ENCODE results near the gene FBXO42.

FBXO42 gene

DNA sequence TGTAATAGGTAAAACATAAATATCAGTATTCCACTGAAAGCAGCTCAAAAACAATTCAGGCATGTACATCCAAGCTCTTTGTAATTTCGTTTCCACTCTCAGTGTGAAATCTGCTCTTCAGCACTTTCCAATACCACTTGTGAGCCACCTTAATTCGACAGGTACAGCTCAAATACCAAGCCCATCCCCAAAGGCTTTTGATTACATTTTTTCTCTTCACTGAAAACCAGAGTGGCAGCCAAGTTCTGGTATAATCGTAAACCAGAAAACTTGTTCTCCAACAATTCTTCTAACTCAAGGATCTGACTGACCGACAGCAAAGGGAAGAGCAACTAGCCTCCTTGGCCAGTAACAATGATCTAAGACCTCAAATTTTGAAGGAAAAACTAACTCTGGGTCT, 36.8 kb downstream of the FBXO42 start:
- TF ChIP-seq GATA2 (IDR thresholded peaks at IDR 0.05; ENCODE audit: low read depth, low read length): no peak
- no peak for TF ChIP-seq GATA3 (IDR thresholded peaks at IDR 0.05; ENCODE audit: low read depth, low read length)

DNA sequence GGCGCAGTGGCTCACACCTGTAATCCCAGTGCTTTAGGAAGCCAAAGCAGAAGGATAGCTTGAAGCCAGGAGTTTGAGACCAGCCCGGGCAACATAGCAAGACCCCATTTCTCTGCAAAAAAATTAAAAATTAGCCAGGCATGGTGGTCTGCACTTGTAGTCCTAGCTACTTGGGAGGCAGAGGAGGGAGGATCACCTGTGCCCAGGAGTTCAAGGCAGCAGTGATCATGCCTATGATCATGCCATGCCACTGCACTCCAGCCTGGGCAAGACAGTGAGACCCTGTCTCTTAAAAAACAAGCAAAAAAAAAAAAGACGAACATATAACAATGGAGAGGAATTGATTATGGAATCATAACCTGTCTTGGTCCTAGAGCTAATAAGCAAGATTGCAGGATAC, 45.1 kb downstream of the FBXO42 start:
- no peak for TF ChIP-seq GATA3 (IDR thresholded peaks at IDR 0.05; ENCODE audit: low read depth, low read length)
- no peak for TF ChIP-seq GATA2 (IDR thresholded peaks at IDR 0.05; ENCODE audit: low read depth, low read length)

DNA sequence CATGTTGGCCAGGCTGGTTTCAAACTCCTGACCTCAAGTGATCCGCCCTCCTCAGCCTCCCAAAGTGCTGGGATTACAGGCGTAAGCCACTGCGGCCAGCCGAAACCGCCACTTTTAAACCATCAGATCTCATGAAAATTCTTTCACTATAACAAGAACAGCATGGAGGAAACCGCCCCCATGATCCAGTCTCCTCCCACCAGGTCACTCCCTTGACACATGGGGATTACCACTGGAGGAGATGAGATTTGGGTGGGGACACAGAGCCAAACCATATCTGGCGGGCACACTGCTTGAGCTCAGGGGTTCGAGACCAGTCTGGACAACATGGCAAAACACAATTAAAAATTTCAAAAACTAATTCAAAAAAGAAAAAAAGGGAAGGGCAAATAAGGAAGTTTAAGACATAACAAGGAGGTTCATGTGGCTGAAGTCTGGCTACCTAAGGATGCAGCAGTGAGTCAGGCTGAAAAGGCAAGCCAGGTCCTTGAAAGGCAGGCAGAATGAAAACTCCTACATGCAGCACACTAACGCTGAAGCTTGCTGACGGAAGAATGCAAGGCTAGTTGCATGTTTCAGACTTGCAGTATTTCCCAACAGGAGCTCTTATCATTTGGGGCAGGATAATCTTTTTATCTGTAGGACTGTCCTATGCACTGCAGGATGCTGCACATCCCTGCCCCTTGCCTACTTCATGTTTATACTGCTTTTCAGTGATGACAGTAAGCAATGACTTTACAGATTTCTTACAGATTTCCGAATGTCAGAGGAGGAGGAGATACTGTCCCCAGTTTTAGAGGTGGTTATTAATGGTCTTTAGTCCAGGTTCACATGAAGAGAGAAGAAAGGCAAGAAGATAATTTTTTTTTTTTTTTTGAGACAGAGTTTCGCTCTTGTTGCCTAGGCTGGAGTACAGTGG, 49.3 kb downstream of the FBXO42 start:
- TF ChIP-seq GATA3 (IDR thresholded peaks at IDR 0.05; ENCODE audit: low read depth, low read length) (no peak), GATA2 (IDR thresholded peaks at IDR 0.05; ENCODE audit: low read depth, low read length) (no peak; the same call in 1 of the 2 replicates)

DNA sequence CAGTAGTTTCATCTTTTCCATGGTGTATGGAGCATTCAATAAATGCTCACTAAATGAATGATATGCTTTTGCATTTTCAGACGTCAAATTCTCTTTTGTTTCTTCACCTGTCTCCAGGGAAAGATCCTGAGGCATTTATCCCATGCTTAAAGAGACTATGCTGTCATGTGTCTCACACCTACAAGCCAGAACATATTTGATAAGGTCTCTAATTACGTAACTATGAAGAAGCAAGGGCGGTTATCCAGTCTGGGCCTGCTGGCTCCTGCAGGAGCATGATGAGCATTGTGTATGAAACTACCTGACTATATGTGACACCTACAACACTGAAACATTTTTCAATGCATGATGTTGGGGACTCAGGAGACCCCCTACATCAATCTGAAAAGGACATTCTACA, 51.8 kb downstream of the FBXO42 start:
- TF ChIP-seq GATA3 (IDR thresholded peaks at IDR 0.05; ENCODE audit: low read depth, low read length) (no peak), GATA2 (IDR thresholded peaks at IDR 0.05; ENCODE audit: low read depth, low read length) (no peak)

DNA sequence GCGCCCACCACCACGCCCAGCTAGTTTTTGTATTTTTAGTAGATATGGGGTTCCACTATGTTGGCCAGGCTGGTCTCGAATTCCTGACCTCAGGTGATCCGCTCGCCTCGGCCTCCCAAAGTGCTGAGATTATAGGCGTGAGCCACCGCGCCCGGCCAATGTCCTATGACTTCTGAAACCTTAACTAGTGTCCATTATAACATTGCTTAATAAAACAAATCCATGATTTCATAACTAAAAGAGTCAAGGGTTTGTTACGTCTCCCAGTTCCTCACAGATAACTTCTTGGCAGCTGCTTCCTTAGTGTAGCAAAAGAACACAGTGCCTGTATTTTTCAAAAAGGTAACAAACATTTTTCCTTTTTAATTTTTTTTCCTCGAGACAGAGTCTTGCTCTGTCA, 53.6 kb downstream of the FBXO42 start:
- no peak for TF ChIP-seq GATA3 (IDR thresholded peaks at IDR 0.05; ENCODE audit: low read depth, low read length)
- no peak for TF ChIP-seq GATA2 (IDR thresholded peaks at IDR 0.05; ENCODE audit: low read depth, low read length)

DNA sequence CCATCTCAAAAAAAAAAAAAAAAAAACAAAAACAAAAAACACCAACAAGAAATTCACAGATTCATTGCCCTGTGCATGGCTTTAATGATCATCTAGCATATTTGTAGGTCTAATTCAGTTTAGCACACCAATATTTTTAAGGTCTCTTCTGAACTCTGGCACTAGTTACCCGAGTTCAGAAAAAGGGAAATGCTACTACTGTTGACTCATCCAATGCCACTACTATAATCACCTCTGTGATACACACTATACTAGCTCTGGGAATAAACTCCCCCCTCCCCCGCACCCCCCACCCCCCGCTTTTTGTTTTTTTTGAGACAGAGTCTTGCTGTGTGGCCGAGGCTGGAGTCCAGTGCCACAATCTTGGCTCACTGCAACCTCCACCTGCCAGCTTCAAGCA, 55.6 kb downstream of the FBXO42 start:
- TF ChIP-seq GATA3 (IDR thresholded peaks at IDR 0.05; ENCODE audit: low read depth, low read length): no peak
- TF ChIP-seq GATA2 (IDR thresholded peaks at IDR 0.05; ENCODE audit: low read depth, low read length): no peak

DNA sequence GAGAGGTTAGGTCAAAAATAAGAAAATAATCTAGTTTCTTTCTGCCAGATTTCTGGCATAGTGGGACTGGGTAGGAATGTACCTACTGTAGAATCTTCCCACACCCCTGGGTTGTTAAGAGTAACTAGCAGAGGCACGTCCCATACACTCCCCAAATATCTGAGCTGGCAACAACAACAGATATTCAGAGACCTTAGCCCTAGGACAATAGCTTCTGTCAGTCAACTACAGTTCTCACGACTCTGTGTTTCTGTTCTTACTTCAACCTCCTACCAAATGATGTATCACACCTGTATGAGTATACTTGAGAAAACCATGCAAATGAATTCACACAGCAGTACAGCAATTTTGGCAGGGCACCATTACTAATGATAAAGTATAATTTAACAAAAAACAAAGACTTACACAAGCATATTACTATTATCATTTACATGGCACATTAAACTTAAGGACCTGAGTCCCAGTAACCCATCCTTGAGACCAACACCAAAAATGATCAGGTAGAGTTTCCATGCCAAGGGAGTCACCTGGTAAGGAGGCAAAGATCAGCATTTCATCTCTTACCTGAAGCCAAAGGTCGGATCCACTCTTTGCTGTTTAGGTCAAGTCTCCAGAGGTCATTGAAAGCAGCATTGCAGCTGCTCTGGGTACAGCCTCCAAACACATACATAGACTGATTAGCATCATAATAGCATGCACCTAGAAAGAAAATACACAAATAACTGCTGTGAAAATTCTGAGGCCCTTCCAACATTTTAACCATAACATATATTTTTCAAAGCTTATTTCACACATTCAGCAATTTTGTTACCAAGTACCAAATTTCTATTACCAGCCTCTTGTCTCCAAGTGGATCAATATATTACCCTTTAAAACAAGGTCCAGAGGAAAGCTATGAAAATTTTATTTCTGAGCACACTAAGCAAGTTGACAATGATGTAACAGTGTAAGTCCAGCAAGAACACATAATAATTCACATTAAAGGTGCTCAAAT, 57.8 kb downstream of the FBXO42 start:
- TF ChIP-seq GATA3 (IDR thresholded peaks at IDR 0.05; ENCODE audit: low read depth, low read length): no peak
- no peak for TF ChIP-seq GATA2 (IDR thresholded peaks at IDR 0.05; ENCODE audit: low read depth, low read length)

DNA sequence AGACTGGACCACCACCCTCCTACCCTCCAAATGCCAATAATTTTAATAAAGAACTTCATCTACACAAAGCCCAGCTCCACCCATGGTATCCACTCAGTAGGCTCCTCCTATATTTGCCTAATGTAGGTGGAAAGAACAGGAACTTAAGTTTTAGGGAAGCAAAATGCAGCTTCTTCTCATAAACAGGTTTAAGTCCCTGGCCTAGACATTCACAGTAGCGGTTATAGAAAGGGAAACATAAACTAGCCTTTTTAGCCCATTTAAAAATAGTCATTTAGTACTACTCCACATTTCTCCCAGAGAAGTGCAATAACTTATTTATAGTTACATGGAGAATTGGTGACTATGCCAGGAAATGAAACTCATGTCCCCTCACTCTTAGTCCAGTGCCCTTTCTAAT, 58.7 kb downstream of the FBXO42 start:
- TF ChIP-seq GATA3 (IDR thresholded peaks at IDR 0.05; ENCODE audit: low read depth, low read length) (no peak), GATA2 (IDR thresholded peaks at IDR 0.05; ENCODE audit: low read depth, low read length) (no peak)

DNA sequence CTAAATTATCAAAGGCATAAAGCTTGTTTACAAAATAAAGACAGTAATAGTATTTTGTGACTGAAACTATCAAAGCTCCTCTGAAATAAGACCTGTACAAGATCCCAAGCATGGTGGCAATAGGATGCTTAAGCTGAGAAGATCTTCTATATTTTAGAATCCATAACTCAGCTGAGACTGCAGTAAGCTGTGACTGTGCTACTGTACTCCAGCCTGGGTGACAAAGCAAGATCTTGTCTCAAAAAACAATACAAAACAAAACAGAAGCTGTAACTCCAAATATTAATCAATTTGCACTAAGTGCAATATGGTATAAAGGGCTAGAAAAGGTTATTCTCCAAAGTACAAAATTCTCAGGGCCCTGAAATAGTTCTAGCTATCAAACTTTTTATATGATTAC, 59.5 kb downstream of the FBXO42 start:
- TF ChIP-seq GATA2 (IDR thresholded peaks at IDR 0.05; ENCODE audit: low read depth, low read length) (no peak), GATA3 (IDR thresholded peaks at IDR 0.05; ENCODE audit: low read depth, low read length) (no peak)

DNA sequence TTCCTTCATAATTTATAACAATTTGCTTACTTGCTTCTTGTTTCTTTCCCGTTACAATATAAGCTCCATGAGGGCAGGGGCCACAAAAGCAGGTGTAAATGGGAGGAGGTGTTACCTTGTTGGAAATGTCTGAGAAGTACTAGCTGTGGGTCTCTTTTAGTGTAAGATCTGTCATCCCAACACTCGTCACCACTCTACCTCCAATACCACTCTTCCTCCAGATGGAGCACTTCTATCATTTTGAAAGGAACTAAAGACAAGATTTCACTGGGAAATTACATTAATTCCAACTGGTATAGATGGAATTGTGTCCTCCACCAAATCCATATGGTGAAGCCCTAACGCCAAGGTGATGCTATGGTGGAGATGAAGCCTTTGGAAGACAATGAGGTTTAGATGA, 62.3 kb downstream of the FBXO42 start:
- TF ChIP-seq GATA3 (IDR thresholded peaks at IDR 0.05; ENCODE audit: low read depth, low read length): no peak
- no peak for TF ChIP-seq GATA2 (IDR thresholded peaks at IDR 0.05; ENCODE audit: low read depth, low read length)

DNA sequence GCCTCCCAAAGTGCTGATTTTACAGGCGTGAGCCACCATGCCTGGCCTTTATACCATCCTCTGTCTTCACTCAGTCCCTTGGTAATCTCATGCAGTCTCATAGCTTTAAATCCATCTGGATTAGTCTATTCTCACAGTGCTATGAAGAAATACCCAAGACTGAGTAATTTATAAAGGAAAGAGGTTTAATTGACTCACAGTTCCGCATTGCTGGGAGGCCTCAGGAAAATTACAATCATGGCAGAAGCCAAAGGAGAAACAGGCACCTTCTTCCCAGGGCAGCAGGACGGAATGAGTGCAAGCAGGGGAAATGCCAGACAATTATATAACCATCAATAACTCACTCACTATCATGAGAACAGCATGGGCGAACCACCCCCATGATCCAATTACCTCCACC, 66.2 kb downstream of the FBXO42 start:
- TF ChIP-seq GATA3 (IDR thresholded peaks at IDR 0.05; ENCODE audit: low read depth, low read length): no peak
- no peak for TF ChIP-seq GATA2 (IDR thresholded peaks at IDR 0.05; ENCODE audit: low read depth, low read length)

DNA sequence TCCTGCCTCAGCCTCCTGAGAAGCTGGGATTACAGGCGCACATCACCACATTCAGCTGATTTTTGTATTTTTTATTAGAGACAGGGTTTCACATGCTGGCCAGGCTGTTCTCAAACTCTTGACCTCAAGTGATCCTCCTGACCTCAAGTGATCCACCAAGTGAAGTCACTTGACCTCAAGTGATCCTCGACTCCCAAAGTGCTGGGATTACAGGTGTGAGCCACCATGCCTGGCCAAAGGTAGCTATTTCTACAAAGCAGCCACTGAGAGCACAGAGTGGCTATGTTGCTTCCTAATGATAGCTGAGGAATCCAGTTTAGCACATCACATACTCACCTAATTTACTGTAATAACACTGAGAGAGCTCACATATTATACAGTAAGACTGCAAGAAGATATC, 70.5 kb downstream of the FBXO42 start:
- TF ChIP-seq GATA3 (IDR thresholded peaks at IDR 0.05; ENCODE audit: low read depth, low read length) (no peak), GATA2 (IDR thresholded peaks at IDR 0.05; ENCODE audit: low read depth, low read length) (no peak)

DNA sequence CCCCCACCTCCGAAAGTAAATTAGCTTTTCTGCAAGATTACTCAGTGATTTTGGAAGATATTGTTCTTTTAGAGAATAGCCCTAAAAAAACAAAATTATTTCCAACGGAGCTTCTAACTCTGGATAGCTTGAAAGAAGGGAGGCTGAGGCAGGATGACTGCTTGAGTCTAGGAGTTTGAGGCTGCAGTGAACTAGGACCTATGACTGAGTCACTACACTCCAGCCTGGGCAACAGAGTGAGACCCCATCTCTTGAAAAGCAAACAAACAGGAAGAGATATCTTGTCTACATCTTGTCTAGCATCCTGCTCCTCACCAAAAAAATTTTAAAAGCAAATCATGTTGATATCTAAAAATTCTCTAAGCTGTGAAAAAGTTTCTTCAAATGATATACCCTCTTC, 73.1 kb downstream of the FBXO42 start:
- TF ChIP-seq GATA2 (IDR thresholded peaks at IDR 0.05; ENCODE audit: low read depth, low read length) (no peak), GATA3 (IDR thresholded peaks at IDR 0.05; ENCODE audit: low read depth, low read length) (no peak)

DNA sequence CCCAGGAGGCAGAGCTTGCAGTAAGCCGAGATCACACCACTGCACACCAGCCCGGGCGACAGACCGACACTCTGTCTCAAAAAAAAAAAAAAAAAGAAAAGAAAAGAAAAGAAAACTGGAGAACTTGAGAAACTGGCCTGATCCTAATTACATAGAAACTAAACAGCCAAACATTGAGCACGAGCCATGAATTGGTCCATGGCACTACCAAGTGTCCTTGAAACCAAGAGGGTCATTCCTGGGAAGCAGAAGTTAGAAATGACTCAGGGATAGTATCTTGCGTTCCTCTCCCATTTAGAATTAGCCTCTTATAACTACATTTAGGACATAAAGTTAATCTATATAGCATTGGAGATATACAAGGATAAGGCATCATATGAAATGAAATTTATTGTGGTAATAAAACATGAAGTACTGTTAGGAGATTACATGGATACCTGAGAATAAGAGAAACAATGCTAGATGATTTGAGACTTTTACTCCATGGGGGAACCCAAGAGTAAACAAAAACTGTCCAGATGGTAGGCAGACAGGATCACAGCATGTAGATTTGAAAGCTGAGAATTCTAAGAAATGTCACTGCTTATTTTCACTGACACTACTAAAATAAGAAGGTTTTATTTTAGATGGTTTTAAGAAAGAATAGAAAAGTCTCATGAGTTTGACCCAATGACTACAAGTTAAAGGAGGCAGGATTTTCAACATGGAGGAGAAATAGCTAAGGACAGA, 75.8 kb downstream of the FBXO42 start:
- TF ChIP-seq GATA2 (IDR thresholded peaks at IDR 0.05; ENCODE audit: low read depth, low read length) (no peak), GATA3 (IDR thresholded peaks at IDR 0.05; ENCODE audit: low read depth, low read length) (no peak)
